ENCODE measurements around the gene MAP2.

DNA sequence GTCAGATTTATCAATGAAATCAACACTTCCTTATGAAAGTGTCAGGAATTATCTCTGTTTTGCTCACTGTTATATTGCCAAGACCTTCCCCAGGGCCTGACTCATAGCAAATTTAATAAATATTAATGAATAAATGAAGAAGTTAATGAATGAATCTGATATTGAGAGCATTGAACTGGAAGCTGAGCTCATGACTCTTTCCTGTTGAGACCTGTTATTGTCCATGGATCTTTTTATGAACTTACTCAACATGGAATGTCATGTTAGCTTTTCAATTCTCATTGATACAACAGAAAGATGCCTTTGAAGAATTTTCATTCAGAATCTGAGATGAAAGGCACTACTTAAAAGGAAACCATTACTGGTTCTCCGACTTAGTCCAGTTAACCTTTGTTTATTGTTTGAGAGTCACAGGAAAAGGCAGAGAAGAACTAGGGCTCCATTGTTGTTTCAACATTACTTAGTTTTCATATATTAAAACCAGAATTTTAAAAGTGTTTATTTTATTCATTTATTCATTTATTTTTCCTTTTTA lies 257.4 kb downstream of the MAP2 start:
- TF ChIP-seq, protein P1, sequence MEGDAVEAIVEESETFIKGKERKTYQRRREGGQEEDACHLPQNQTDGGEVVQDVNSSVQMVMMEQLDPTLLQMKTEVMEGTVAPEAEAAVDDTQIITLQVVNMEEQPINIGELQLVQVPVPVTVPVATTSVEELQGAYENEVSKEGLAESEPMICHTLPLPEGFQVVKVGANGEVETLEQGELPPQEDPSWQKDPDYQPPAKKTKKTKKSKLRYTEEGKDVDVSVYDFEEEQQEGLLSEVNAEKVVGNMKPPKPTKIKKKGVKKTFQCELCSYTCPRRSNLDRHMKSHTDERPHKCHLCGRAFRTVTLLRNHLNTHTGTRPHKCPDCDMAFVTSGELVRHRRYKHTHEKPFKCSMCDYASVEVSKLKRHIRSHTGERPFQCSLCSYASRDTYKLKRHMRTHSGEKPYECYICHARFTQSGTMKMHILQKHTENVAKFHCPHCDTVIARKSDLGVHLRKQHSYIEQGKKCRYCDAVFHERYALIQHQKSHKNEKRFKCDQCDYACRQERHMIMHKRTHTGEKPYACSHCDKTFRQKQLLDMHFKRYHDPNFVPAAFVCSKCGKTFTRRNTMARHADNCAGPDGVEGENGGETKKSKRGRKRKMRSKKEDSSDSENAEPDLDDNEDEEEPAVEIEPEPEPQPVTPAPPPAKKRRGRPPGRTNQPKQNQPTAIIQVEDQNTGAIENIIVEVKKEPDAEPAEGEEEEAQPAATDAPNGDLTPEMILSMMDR (IDR thresholded peaks at IDR 0.05) = no peak
- no peak for TF ChIP-seq POLR2A (IDR thresholded peaks at IDR 0.05)

All from heart left ventricle (tissue), 13 donors.